Fibroblast of mammary gland (primary cell): ENCODE data around the gene DUSP8.

Source experiments
- DNase-seq: peaks from one replicate; pipeline ENCODE4 v3.0.0-alpha.2; 2010; ENCODE audit warnings: low read depth
- H3K4me3 ChIP-seq: 2 replicates; pipeline ENCODE4 v1.5.1; 2011; ENCODE audit warnings: low read depth, mild to moderate bottlenecking, low read length, moderate library complexity; ENCODE audit not compliant: control insufficient read depth
- TF ChIP-seq, protein P1 (sequence below): conservative IDR thresholded peaks from 2 replicates; pipeline ENCODE4 v1.5.1; 2011; ENCODE audit warnings: low read depth, low read length, inconsistent platforms; ENCODE audit not compliant: control insufficient read depth, insufficient read depth

The DUSP8 gene

DNA sequence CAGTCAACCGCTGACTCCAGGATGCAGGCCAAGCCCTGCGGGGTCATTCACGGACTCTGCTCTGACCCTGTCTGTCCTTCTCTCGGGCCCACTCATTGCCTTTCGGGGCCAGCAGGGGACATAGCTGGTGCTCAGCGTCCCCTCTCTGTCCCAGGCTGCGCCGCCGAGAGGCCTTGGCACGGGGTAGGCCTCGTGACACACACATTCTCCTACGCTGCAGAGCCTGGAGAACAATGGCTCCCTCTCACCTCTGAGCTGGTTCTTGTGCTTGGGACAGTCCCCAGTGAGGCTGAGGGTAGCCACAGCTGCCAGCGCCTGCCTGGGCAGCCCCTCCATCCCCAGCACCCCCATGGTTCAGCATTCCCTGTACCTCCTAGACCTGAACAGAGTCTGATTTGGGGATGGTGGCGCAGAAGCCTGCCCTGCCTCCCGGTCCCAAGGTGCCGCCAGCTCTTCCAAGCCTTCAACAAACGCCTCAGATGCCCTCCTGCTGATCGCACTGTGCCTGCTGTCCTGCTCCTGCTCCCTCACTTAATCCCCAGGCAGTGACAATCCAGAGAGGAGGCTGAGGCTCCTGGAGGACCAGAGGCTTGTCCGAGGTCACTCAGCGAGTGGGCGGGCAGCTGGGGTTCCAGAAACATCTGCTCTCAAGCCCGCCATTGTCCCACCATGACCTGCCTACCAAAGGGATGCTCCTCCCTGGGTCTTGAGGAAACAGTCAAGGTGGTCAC lies 30.4 kb downstream of the DUSP8 start:
- TF ChIP-seq, protein P1, sequence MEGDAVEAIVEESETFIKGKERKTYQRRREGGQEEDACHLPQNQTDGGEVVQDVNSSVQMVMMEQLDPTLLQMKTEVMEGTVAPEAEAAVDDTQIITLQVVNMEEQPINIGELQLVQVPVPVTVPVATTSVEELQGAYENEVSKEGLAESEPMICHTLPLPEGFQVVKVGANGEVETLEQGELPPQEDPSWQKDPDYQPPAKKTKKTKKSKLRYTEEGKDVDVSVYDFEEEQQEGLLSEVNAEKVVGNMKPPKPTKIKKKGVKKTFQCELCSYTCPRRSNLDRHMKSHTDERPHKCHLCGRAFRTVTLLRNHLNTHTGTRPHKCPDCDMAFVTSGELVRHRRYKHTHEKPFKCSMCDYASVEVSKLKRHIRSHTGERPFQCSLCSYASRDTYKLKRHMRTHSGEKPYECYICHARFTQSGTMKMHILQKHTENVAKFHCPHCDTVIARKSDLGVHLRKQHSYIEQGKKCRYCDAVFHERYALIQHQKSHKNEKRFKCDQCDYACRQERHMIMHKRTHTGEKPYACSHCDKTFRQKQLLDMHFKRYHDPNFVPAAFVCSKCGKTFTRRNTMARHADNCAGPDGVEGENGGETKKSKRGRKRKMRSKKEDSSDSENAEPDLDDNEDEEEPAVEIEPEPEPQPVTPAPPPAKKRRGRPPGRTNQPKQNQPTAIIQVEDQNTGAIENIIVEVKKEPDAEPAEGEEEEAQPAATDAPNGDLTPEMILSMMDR = no peak
- no peak overlapping the region for H3K4me3 ChIP-seq
- no peak for DNase-seq

GRCh38 chr11:1540074-1540473 lies 32.0 kb downstream of the DUSP8 start:
- TF ChIP-seq, protein P1 = no peak
- DNase-seq = no peak
- no peak overlapping the region for H3K4me3 ChIP-seq

DNA sequence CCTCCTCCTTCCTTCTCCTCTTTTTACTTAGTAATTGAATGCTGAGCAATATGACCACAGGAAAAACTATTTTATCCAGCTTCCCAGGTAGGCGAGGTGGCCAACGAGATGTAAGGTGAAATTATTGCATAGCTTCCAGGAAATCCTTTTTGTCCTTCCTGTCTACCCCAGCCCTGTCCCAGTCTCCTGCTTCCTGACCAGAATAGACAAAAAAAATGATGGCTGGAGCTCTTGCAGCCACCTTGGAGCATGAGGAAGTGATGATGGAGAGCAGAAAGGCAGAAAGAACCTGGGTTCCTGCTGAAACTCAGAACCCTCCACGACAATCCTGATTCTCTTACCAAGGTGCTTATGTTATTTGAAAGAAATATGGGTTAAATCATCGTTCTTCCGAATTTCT lies 33.9 kb downstream of the DUSP8 start:
- TF ChIP-seq, protein P1 = no peak
- DNase-seq = no peak
- H3K4me3 ChIP-seq = no peak overlapping the region

DNA sequence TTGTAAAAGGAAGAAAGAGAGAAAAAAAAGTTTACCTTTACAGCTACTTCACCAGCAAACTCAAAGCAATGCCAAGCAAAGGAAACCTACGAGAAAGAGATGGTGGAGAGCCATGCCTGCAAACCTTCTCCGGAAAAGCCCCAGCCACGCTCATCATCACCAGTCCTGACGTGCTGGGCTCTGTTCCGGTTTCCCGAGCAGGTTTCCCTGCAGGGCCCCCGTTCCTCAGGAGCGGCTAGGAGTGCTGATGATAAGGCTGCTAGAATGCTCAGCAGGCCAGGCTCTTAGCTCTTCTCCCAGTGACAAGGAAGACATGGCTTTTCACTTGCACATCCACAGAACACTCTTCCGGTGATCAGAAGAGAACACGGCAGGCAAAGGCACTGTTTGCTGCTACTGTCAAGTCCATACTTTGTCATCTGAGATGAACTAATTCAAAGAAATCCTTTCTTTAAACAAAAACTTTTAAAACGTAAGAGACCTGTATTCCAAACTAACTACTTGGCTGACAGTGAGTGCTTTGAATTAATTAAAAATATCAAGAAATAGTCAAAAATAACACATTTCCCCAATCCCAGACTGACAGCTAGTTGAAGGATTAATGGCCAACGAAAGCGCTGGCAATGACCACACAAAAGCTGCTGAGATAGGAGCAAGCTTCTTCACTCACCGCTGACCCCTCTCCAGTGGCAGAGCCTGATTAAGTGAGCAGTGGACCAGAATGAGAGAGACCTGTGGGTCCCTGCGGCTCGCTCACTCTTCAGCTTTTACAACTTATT lies 35.8 kb downstream of the DUSP8 start:
- no peak overlapping the region for H3K4me3 ChIP-seq
- DNase-seq = no peak
- TF ChIP-seq, protein P1 = no peak

DNA sequence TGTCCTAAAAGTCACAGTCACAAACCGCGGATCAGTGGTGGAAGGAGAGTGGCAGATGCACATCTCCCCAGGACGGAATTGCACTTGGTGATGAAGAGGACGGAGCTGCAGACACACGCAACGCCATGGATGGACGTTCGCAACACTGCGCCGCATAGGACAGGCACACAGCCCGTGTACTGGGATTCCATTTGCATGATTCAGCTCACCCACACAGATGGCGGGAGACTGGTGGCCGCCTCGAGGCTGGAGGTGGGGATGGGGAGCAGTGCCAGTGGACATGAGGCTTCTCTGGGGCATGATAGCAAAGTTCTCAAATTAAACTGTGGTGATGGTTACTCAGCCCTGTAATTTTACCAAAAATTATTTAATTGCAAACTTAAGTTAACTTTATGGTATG lies 37.4 kb downstream of the DUSP8 start:
- DNase-seq = peak; percentile 70
- TF ChIP-seq, protein P1 = no peak
- H3K4me3 ChIP-seq = no peak overlapping the region

GRCh38 chr11:1534171-1534570 lies 37.9 kb downstream of the DUSP8 start:
- no peak overlapping the region for H3K4me3 ChIP-seq
- DNase-seq = no peak
- TF ChIP-seq, protein P1 = no peak
